ENCODE measurements around the gene RPL13A.

Gene RPL13A

DNA sequence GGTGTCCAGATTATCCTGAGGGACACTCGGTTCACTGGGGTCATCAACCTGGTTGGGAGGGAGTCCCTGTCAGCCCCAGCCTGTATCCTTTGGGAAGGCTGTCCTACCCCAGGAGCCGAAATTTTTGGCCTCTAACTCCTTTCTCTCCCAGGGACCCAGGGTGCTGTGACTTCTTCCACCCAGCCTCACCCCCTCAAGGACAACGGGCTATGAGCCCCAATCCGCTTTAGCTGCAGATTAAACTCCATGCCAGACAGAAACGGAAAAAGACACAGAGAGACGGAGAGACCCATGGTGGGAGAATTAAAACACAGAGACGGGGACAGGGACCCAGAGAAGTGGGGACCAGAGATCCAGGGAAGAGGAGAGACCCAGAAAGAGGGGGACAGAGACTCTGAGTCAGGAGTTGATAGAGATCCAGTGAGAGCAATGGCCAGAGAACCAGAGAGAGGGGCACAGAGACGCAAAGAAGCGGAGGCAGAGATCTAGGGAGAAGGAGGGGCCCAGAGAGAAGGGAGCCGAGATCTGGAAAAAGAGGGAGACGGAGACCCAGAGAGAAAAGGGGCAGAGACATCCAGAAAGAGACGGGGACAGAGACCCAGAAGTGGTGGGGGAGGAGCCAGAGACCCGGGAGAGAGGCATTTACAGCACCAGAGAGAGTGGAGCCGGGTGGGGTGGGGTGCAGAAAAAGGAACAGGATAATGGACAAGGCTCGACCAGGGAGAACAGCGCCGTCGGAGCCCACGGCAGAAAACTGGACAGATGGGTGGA is 46.8 kb upstream of the RPL13A start (continued):
- TF ChIP-seq, protein P1, sequence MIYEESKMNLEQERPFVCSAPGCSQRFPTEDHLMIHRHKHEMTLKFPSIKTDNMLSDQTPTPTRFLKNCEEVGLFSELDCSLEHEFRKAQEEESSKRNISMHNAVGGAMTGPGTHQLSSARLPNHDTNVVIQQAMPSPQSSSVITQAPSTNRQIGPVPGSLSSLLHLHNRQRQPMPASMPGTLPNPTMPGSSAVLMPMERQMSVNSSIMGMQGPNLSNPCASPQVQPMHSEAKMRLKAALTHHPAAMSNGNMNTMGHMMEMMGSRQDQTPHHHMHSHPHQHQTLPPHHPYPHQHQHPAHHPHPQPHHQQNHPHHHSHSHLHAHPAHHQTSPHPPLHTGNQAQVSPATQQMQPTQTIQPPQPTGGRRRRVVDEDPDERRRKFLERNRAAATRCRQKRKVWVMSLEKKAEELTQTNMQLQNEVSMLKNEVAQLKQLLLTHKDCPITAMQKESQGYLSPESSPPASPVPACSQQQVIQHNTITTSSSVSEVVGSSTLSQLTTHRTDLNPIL (CRISPR knock-in tag; IDR thresholded peaks at IDR 0.05; ENCODE audit: low read depth), result no peak

DNA sequence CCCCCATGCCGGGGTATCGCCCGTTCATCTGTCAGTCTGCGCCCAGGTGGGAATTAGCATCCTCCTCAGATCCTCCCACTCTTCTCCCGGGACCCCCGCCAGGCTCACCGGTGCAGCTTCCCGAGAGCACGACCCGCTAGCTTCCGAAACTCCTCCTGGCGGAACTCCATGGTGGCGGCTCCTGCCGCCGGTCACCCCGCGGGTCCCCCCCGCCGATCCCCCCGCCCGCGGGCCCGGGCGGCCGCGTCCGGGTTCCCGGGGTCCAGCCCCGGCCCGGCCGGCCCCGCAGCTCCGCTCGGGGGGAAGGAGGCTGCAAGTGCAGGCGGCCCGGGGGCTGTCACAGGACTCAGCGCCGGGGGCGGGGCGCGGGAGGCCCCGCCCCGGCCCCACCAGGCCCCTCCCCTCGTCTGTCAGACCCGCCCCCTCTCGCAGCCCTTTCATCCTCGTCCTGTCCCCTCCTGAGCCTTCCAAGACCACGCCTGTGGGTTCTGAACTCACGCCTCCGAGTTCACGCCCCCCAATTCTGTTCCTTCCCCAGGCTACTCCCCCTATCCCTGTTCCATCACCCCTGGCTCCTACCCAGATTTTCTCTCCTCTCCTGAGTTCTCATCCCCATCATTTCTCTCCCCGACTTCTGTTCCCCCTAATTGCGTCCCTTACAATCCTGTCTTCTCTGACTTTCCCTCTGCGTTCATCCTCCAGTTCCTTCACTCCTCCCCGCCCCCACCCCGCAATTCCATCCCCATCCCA is 46.0 kb upstream of the RPL13A start, which contains the start of gene SLC17A7:
TSS of gene SLC17A7 (minus strand) at position 318 of the 750 bp plus-strand sequence. CDS start at position 170, 148 bp downstream.
- no peak for TF ChIP-seq ZNF70 (CRISPR knock-in tag; IDR thresholded peaks at IDR 0.05)
- no peak for TF ChIP-seq CSDC2 (CRISPR knock-in tag; IDR thresholded peaks at IDR 0.05)
- TF ChIP-seq, protein P1 (CRISPR knock-in tag; IDR thresholded peaks at IDR 0.05; ENCODE audit: low read depth), result no peak
- no peak for TF ChIP-seq BACH2 (CRISPR knock-in tag; IDR thresholded peaks at IDR 0.05; ENCODE audit: borderline replicate concordance)
- no peak for TF ChIP-seq ZFP3 (CRISPR knock-in tag; IDR thresholded peaks at IDR 0.05)
- TF ChIP-seq, protein P2, sequence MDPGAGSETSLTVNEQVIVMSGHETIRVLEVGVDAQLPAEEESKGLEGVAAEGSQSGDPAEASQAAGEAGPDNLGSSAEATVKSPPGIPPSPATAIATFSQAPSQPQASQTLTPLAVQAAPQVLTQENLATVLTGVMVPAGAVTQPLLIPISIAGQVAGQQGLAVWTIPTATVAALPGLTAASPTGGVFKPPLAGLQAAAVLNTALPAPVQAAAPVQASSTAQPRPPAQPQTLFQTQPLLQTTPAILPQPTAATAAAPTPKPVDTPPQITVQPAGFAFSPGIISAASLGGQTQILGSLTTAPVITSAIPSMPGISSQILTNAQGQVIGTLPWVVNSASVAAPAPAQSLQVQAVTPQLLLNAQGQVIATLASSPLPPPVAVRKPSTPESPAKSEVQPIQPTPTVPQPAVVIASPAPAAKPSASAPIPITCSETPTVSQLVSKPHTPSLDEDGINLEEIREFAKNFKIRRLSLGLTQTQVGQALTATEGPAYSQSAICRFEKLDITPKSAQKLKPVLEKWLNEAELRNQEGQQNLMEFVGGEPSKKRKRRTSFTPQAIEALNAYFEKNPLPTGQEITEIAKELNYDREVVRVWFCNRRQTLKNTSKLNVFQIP (CRISPR knock-in tag; IDR thresholded peaks at IDR 0.05; ENCODE audit: borderline replicate concordance, low read depth), result no peak
- no peak for TF ChIP-seq GLIS3 (CRISPR knock-in tag; IDR thresholded peaks at IDR 0.05)
- TF ChIP-seq ZFP30 (CRISPR knock-in tag; IDR thresholded peaks at IDR 0.05), result no peak
- no peak for TF ChIP-seq ZNF565 (CRISPR knock-in tag; conservative IDR thresholded peaks at IDR 0.05; ENCODE audit: low read depth)
- no peak for TF ChIP-seq OSR1 (CRISPR knock-in tag; IDR thresholded peaks at IDR 0.05)
- no peak for TF ChIP-seq RARB (CRISPR knock-in tag; IDR thresholded peaks at IDR 0.05)
- TF ChIP-seq PPARA (CRISPR knock-in tag; IDR thresholded peaks at IDR 0.05; ENCODE audit: borderline replicate concordance), result no peak
- no peak for TF ChIP-seq ESRRG (CRISPR knock-in tag; IDR thresholded peaks at IDR 0.05)
- TF ChIP-seq SNAI2 (CRISPR knock-in tag; IDR thresholded peaks at IDR 0.05), result no peak
- TF ChIP-seq, protein P3, sequence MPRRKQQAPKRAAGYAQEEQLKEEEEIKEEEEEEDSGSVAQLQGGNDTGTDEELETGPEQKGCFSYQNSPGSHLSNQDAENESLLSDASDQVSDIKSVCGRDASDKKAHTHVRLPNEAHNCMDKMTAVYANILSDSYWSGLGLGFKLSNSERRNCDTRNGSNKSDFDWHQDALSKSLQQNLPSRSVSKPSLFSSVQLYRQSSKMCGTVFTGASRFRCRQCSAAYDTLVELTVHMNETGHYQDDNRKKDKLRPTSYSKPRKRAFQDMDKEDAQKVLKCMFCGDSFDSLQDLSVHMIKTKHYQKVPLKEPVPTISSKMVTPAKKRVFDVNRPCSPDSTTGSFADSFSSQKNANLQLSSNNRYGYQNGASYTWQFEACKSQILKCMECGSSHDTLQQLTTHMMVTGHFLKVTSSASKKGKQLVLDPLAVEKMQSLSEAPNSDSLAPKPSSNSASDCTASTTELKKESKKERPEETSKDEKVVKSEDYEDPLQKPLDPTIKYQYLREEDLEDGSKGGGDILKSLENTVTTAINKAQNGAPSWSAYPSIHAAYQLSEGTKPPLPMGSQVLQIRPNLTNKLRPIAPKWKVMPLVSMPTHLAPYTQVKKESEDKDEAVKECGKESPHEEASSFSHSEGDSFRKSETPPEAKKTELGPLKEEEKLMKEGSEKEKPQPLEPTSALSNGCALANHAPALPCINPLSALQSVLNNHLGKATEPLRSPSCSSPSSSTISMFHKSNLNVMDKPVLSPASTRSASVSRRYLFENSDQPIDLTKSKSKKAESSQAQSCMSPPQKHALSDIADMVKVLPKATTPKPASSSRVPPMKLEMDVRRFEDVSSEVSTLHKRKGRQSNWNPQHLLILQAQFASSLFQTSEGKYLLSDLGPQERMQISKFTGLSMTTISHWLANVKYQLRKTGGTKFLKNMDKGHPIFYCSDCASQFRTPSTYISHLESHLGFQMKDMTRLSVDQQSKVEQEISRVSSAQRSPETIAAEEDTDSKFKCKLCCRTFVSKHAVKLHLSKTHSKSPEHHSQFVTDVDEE (CRISPR knock-in tag; IDR thresholded peaks at IDR 0.05), result no peak
- TF ChIP-seq ARNTL (CRISPR knock-in tag; IDR thresholded peaks at IDR 0.05; ENCODE audit: borderline replicate concordance, low read depth), result no peak
- no peak for TF ChIP-seq TCF4 (CRISPR knock-in tag; IDR thresholded peaks at IDR 0.05; ENCODE audit: borderline replicate concordance)
- TF ChIP-seq ZNF8 (CRISPR knock-in tag; IDR thresholded peaks at IDR 0.05), result no peak
- TF ChIP-seq ISL1 (CRISPR knock-in tag; IDR thresholded peaks at IDR 0.05), result no peak
- no peak for TF ChIP-seq TOX (CRISPR knock-in tag; IDR thresholded peaks at IDR 0.05; ENCODE audit: borderline replicate concordance)
- no peak for ATAC-seq

DNA sequence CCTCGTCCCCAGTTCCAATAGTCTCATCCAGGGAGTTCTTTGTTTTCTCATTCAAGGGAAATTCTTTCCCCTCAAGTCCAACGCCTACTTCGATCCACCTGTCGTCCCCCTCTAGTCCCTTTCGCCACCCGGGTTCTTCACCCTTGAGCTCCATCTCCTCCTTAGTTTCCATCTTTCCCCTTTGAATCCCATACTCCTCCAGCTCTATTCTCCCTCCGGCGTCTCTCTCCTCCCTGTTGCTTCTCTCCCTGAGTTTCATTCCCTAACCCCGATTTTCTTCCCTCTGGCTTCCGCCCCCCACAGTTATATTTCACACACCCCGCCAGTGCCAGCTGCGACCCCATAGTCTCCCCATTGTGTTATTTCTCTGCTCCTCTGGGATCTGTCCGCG is 45.5 kb upstream of the RPL13A start:
- TF ChIP-seq, protein P3 (CRISPR knock-in tag; IDR thresholded peaks at IDR 0.05), result no peak
- TF ChIP-seq, protein P2 (CRISPR knock-in tag; IDR thresholded peaks at IDR 0.05; ENCODE audit: borderline replicate concordance, low read depth), result no peak
- TF ChIP-seq RARB (CRISPR knock-in tag; IDR thresholded peaks at IDR 0.05), result no peak
- TF ChIP-seq ISL1 (CRISPR knock-in tag; IDR thresholded peaks at IDR 0.05), result no peak
- TF ChIP-seq, protein P4, sequence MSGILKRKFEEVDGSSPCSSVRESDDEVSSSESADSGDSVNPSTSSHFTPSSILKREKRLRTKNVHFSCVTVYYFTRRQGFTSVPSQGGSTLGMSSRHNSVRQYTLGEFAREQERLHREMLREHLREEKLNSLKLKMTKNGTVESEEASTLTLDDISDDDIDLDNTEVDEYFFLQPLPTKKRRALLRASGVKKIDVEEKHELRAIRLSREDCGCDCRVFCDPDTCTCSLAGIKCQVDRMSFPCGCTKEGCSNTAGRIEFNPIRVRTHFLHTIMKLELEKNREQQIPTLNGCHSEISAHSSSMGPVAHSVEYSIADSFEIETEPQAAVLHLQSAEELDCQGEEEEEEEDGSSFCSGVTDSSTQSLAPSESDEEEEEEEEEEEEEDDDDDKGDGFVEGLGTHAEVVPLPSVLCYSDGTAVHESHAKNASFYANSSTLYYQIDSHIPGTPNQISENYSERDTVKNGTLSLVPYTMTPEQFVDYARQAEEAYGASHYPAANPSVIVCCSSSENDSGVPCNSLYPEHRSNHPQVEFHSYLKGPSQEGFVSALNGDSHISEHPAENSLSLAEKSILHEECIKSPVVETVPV (CRISPR knock-in tag; IDR thresholded peaks at IDR 0.05), result no peak
- no peak for TF ChIP-seq ZFP30 (CRISPR knock-in tag; IDR thresholded peaks at IDR 0.05)
- TF ChIP-seq GLIS3 (CRISPR knock-in tag; IDR thresholded peaks at IDR 0.05), result no peak
- ATAC-seq, result no peak

Data from SK-N-SH treated with all-trans-retinoic acid at 6 μM for 48 hours (cell line).